HG02623 (cell line): Measurements from ENCODE around the gene PRAMEF14.
"Not testable (repeated sequence)": the region's sequence is repeated elsewhere in the genome, so short reads cannot be mapped to it uniquely, and the experiment has no call there.

Source experiments
- ATAC-seq: cut with Tn5 transposase; IDR thresholded peaks from one replicate; pipeline ENCODE4 v1.9.1; 2021; ENCODE audit warnings: moderate library complexity; ENCODE audit not compliant: unreplicated experiment

Gene PRAMEF14, protein sequence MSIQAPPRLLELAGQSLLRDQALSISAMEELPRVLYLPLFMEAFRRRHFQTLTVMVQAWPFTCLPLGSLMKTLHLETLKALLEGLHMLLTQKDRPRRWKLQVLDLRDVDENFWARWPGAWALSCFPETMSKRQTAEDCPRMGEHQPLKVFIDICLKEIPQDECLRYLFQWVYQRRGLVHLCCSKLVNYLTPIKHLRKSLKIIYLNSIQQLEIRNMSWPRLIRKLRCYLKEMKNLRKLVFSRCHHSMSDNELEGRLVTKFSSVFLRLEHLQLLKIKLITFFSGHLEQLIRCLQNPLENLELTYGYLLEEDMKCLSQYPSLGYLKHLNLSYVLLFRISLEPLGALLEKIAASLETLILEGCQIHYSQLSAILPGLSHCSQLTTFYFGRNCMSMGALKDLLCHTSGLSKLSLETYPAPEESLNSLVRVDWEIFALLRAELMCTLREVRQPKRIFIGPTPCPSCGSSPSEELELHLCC

GRCh38 chr1:13347034-13347433 lies at the start of gene PRAMEF14:
PRAMEF14 (minus strand) TSS chr1:13347134; CDS start chr1:13345314, 1,820 bp downstream.
- ATAC-seq, result not testable (repeated sequence)

- not testable (repeated sequence) for ATAC-seq
These were observed 48.4 kb upstream of the PRAMEF14 start for GRCh38 chr1:13395311-13395710.

DNA sequence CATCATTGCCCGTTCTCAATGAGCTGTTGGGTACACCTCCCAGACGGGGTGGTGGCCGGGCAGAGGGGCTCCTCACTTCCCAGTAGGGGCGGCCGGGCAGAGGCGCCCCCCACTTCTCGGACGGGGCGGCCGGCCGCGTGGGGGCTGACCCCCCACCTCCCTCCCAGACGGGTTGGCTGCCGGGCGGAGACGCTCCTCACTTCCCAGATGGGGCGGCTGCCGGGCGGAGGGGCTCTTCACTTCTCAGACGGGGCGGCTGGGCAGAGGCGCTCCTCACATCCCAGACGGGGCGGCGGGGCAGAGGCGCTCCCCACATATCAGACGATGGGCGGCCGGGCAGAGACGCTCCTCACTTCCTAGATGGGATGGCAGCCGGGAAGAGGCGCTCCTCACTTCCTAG lies 47.8 kb upstream of the PRAMEF14 start:
- ATAC-seq, result not testable (repeated sequence)

GRCh38 chr1:13393004-13393403 lies 46.1 kb upstream of the PRAMEF14 start:
- ATAC-seq, result not testable (repeated sequence)

GRCh38 chr1:13389332-13389731 lies 42.4 kb upstream of the PRAMEF14 start, which contains the start of gene PRAMEF17:
PRAMEF17 (plus strand) TSS chr1:13389632; CDS start chr1:13389658, 26 bp downstream.
- ATAC-seq, result not testable (repeated sequence)

GRCh38 chr1:13380380-13380779 lies 33.4 kb upstream of the PRAMEF14 start:
- ATAC-seq, result not testable (repeated sequence)

GRCh38 chr1:13378983-13379382 lies 32.0 kb upstream of the PRAMEF14 start:
- ATAC-seq, result not testable (repeated sequence)

DNA sequence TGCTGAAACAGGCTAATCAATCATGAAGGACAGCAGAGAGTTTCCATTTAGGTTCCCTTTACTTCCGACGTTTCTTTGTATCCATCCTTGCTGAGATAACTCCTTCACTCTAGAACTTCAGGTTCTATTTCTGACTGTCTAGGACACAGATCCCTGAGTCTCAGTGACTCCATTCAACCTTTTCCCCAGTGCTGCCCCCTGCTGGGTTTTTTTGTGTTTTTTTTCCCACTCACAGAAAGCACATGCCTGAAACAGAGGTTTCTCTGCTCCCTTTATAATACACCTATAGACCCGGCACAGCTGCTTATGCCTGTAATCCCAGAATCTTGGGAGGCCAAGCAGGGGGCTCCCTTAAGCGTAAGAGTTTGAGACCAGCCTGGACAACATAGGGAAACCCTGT lies 21.6 kb upstream of the PRAMEF14 start:
- ATAC-seq, result not testable (repeated sequence)

- not testable (repeated sequence) for ATAC-seq
These were observed 19.6 kb upstream of the PRAMEF14 start for GRCh38 chr1:13366536-13366935.

DNA sequence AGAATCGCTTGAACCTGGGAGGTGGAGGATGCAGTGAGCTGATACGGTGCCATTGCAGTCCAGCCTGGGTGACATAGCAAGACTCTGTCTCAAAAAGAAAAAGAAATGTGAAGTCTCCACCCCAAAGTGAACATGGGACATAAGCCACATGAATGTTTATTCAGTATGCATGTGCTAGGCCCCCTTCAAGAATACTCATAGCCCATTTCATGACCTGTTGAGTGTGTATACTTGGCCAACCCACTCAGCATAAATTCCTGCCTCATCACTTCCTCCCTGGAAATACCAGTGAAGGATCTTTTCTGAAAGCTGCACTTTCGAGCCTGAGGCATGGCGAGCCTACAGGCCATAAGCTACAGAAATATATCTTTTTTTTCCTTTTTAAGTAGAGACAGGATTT lies 18.0 kb upstream of the PRAMEF14 start:
- ATAC-seq, result not testable (repeated sequence)

- ATAC-seq, result not testable (repeated sequence)
These were observed 15.4 kb upstream of the PRAMEF14 start for GRCh38 chr1:13362364-13362763.

DNA sequence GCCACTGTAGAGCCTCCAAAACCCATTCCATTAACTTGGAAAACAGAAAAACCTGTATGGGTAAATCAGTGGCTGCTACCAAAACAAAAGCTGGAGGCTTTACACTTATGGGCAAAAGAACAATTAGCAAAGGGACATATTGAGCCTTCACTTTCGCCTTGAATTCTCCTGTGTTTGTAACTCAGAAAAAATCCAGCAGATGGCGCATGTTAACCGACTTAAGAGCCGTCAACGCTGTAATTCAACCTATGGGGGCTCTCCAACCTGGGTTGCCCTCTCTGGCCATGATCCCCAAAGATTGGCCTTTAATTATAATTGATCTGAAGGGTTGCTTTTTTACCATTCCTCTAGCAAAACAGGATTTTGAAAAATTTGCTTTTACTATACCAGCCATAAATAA lies 9.8 kb upstream of the PRAMEF14 start:
- not testable (repeated sequence) for ATAC-seq

GRCh38 chr1:13354475-13354874 lies 7.5 kb upstream of the PRAMEF14 start:
- not testable (repeated sequence) for ATAC-seq

DNA sequence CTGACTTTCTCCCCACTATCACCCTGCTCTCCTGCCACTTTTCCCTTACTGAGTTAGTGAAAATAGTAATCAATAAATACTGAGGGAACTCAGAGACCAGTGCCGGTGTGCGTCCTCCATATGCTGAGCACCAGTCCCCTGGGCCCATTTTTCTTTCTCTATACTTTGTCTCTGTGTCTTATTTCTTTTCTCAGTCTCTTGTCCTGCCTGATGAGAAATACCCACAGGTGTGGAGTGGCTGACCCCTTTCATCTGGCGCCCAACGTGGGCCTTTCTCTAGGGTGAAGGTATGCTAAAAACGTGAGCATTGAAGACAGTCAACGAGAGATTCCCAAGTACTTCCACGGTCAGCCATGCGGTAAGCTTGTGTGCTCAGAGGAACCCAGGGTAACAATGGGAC lies 6.5 kb upstream of the PRAMEF14 start:
- not testable (repeated sequence) for ATAC-seq

- ATAC-seq, result not testable (repeated sequence)
These were observed 4.4 kb downstream of the PRAMEF14 start for GRCh38 chr1:13342496-13342895.

DNA sequence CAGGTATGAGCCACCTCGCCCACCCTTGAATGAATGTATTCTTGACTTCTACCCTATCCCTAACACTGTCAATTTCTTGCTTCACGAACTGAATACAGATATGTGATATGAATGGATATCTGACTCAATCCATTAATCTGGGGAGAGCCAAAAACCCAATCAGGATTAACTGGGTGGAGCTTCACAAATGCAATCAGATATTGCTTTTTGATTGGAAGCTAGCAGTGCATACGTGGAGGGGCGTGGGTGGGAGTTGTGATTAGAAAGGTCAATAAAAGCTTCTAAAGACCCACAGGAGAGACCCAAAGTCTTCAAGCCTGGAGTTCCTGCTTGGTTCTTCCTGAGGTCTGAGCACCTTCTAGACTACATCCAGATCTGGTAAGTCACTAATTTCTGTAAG lies 31.7 kb downstream of the PRAMEF14 start, which contains the start of gene PRAMEF15:
PRAMEF15 (plus strand) TSS at position 301 of the 400 bp plus-strand sequence. CDS start 2,827 bp downstream, outside the sequence.
- not testable (repeated sequence) for ATAC-seq

DNA sequence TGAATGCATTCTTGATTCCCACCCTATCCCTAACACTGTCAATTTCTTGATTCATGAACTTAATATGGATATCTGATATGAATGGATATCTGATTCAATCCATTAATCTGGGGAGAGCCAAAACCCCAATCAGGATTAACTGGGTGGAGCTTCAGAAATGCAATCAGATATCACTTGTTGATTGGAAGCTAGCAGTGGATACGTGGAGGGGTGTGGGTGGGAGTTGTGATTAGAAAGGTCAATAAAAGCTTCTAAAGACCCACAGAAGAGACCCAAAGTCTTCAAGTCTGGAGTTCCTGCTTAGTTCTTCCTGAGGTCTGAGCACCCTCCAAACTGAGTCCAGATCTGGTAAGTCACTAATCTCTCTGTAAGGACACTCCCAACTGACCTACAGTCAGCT lies 43.7 kb downstream of the PRAMEF14 start, which contains the start of gene PRAMEF33:
PRAMEF33 (plus strand) TSS at position 301 of the 400 bp plus-strand sequence. CDS start 2,416 bp downstream, outside the sequence.
- not testable (repeated sequence) for ATAC-seq

DNA sequence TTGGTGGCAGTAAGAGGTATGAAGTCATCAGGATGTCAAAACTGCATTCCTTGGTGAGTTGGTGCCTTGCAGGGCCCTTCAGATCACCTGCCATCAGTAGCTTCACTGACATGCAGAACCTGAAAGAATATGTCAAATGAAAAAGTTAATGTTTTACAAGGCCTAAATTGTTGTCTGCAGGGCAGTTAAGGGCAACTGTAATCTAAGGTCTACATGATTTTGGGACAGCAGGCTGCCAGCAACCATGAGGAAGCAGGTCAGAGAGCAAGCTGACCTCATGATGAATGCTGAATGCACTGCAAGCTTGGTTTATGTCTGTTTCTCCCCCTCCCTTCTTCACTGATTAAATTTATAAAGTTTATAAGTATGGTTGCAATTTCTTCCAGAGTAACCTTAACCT lies 44.7 kb downstream of the PRAMEF14 start:
- ATAC-seq, result not testable (repeated sequence)

DNA sequence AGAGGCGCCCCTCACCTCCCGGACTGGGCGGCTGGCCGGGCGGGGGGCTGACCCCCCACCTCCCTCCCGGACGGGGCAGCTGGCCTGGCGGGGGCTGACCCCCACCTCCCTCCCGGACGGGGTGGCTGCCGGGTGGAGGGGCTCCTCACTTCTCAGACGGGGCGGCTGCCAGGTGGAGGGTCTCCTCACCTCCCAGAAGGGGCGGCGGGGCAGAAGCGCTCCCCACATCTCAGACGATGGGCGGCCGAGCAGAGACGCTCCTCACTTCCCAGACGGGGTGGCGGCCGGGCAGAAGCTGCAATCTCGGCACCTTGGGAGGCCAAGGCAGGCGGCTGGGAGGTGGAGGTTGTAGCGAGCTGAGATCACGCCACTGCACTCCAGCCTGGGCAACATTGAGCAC lies 48.2 kb downstream of the PRAMEF14 start:
- not testable (repeated sequence) for ATAC-seq

- ATAC-seq, result not testable (repeated sequence)
These were observed 49.6 kb downstream of the PRAMEF14 start for GRCh38 chr1:13297216-13297931.
